Measurements from ENCODE around the gene TAS1R2. TPM values are rescaled to one million over a fixed set of nuclear protein-coding genes. Genes with fewer than 3 reads are reported as not detected.

Gene TAS1R2
- total and polyA plus RNA-seq, 9 of the 15 experiments (the other 6 are each of a cell fraction or from before 2014, with no cell fraction given), result not detected

DNA sequence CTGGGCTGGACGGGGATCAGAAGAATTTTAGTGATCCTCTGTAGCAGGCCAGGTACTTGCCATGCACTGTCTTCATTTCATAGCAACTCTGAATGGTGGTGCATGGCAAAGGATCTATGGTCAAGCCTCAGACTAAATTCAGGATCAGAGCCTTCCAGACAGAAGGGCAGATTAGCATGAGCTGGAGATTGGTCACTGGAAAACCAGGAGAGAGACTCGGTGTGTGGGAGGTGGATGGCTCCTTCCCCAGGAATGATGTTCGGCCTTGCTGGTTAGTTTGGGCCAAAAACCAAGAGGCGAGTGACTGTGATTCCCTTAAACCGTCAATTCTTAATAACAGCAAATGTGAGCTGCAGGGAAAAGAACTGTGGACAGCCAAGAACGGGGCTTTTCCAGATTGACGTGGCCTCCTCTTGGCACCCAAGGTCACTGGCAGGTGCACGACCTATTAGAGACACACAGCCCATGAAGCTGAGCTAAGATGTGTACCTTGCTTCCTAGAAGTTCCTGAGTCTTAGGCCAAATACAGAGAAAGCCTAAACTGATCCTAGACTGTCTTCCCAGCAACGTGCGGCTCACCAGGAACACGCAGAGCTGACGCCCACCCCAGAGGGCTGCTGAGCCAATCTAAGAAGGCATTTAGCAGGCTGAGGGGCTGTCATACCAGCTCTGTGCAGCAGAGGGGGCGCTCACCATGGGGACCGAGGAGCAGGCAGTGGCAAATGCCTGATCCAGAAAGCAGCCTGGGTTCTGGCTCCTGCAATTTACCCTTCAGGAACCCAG, 24.4 kb upstream of the TAS1R2 start (continued):
- TF ChIP-seq, protein P1, sequence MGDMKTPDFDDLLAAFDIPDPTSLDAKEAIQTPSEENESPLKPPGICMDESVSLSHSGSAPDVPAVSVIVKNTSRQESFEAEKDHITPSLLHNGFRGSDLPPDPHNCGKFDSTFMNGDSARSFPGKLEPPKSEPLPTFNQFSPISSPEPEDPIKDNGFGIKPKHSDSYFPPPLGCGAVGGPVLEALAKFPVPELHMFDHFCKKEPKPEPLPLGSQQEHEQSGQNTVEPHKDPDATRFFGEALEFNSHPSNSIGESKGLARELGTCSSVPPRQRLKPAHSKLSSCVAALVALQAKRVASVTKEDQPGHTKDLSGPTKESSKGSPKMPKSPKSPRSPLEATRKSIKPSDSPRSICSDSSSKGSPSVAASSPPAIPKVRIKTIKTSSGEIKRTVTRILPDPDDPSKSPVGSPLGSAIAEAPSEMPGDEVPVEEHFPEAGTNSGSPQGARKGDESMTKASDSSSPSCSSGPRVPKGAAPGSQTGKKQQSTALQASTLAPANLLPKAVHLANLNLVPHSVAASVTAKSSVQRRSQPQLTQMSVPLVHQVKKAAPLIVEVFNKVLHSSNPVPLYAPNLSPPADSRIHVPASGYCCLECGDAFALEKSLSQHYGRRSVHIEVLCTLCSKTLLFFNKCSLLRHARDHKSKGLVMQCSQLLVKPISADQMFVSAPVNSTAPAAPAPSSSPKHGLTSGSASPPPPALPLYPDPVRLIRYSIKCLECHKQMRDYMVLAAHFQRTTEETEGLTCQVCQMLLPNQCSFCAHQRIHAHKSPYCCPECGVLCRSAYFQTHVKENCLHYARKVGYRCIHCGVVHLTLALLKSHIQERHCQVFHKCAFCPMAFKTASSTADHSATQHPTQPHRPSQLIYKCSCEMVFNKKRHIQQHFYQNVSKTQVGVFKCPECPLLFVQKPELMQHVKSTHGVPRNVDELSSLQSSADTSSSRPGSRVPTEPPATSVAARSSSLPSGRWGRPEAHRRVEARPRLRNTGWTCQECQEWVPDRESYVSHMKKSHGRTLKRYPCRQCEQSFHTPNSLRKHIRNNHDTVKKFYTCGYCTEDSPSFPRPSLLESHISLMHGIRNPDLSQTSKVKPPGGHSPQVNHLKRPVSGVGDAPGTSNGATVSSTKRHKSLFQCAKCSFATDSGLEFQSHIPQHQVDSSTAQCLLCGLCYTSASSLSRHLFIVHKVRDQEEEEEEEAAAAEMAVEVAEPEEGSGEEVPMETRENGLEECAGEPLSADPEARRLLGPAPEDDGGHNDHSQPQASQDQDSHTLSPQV (IDR thresholded peaks at IDR 0.05), result no peak
- TF ChIP-seq LEF1 (IDR thresholded peaks at IDR 0.05), result no peak
- TF ChIP-seq, protein P2, sequence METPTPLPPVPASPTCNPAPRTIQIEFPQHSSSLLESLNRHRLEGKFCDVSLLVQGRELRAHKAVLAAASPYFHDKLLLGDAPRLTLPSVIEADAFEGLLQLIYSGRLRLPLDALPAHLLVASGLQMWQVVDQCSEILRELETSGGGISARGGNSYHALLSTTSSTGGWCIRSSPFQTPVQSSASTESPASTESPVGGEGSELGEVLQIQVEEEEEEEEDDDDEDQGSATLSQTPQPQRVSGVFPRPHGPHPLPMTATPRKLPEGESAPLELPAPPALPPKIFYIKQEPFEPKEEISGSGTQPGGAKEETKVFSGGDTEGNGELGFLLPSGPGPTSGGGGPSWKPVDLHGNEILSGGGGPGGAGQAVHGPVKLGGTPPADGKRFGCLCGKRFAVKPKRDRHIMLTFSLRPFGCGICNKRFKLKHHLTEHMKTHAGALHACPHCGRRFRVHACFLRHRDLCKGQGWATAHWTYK (CRISPR knock-in tag; IDR thresholded peaks at IDR 0.05), result no peak
- TF ChIP-seq, protein P3, sequence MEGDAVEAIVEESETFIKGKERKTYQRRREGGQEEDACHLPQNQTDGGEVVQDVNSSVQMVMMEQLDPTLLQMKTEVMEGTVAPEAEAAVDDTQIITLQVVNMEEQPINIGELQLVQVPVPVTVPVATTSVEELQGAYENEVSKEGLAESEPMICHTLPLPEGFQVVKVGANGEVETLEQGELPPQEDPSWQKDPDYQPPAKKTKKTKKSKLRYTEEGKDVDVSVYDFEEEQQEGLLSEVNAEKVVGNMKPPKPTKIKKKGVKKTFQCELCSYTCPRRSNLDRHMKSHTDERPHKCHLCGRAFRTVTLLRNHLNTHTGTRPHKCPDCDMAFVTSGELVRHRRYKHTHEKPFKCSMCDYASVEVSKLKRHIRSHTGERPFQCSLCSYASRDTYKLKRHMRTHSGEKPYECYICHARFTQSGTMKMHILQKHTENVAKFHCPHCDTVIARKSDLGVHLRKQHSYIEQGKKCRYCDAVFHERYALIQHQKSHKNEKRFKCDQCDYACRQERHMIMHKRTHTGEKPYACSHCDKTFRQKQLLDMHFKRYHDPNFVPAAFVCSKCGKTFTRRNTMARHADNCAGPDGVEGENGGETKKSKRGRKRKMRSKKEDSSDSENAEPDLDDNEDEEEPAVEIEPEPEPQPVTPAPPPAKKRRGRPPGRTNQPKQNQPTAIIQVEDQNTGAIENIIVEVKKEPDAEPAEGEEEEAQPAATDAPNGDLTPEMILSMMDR (IDR thresholded peaks at IDR 0.05 in 2 of 3, conservative IDR thresholded peaks at IDR 0.05 in 1 of 3; ENCODE audit: insufficient read depth in 2 of 3, low read depth in 1 of 3, low read length in 3 of 3), result peak; percentile 93 to 98 (median 97)
- no peak for TF ChIP-seq ZNF212 (CRISPR knock-in tag; IDR thresholded peaks at IDR 0.05)
- TF ChIP-seq TRIM24 (IDR thresholded peaks at IDR 0.05), result no peak
- 0 out of 2 replicates have a peak, but pooled peaks have one; percentile 18 for TF ChIP-seq BHLHE40 (IDR thresholded peaks at IDR 0.05; ENCODE audit: low read length)
- TF ChIP-seq SRSF1 (IDR thresholded peaks at IDR 0.05; ENCODE audit: low read depth, low read length), result no peak
- peak; percentile 93; the same call in 1 of the 2 replicates for TF ChIP-seq STAG1 (CRISPR knock-in tag; IDR thresholded peaks at IDR 0.05; ENCODE audit: borderline replicate concordance)
- TF ChIP-seq NR3C1 (CRISPR knock-in tag; IDR thresholded peaks at IDR 0.05), result no peak
- 0 out of 2 replicates have a peak, but pooled peaks have one; percentile 23 for TF ChIP-seq CREM (IDR thresholded peaks at IDR 0.05; ENCODE audit: low read depth)
- no peak for TF ChIP-seq POLR2A (conservative IDR thresholded peaks at IDR 0.05)
- no peak for TF ChIP-seq RBM14 (IDR thresholded peaks at IDR 0.05; ENCODE audit: borderline replicate concordance, insufficient read depth, low read depth, low read length)
- no peak for TF ChIP-seq HLTF (IDR thresholded peaks at IDR 0.05)
- TF ChIP-seq, protein P4, sequence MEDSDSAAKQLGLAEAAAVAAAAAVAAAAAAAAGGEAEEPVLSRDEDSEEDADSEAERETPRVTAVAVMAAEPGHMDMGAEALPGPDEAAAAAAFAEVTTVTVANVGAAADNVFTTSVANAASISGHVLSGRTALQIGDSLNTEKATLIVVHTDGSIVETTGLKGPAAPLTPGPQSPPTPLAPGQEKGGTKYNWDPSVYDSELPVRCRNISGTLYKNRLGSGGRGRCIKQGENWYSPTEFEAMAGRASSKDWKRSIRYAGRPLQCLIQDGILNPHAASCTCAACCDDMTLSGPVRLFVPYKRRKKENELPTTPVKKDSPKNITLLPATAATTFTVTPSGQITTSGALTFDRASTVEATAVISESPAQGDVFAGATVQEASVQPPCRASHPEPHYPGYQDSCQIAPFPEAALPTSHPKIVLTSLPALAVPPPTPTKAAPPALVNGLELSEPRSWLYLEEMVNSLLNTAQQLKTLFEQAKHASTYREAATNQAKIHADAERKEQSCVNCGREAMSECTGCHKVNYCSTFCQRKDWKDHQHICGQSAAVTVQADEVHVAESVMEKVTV (CRISPR knock-in tag; IDR thresholded peaks at IDR 0.05), result peak; percentile 86
- TF ChIP-seq ZC3H11A (IDR thresholded peaks at IDR 0.05; ENCODE audit: low read depth, low read length), result no peak
- TF ChIP-seq EGR1 (conservative IDR thresholded peaks at IDR 0.05), result 0 out of 2 replicates have a peak, but pooled peaks have one; percentile 10
- no peak for TF ChIP-seq ZNF311 (CRISPR knock-in tag; IDR thresholded peaks at IDR 0.05)
- TF ChIP-seq FOXM1 (IDR thresholded peaks at IDR 0.05; ENCODE audit: low read depth), result no peak
- TF ChIP-seq FOXM1 (CRISPR knock-in tag; IDR thresholded peaks at IDR 0.05; ENCODE audit: low read depth), result no peak
- TF ChIP-seq TFAM (CRISPR knock-in tag; conservative IDR thresholded peaks at IDR 0.05), result no peak
